ENCODE data around the gene TMEM8B.

GRCh38 chr9:35912791-35913400 lies 83.9 kb downstream of the TMEM8B start:
- TF ChIP-seq CTCF (IDR thresholded peaks at IDR 0.05; ENCODE audit: low read depth, low read length): no peak
- TF ChIP-seq POLR2A (IDR thresholded peaks at IDR 0.05; ENCODE audit: extremely low read depth, insufficient read length): no peak
- no peak for TF ChIP-seq MAX (IDR thresholded peaks at IDR 0.05; ENCODE audit: low read depth, low read length)
